Measurements from ENCODE around the gene NAV1.
A peak's percentile ranks its signal among the peaks of the same experiment; 100 is the strongest.
"Not testable (repeated sequence)": the region's sequence is repeated elsewhere in the genome, so short reads cannot be mapped to it uniquely, and the experiment has no call there.

Gene NAV1

DNA sequence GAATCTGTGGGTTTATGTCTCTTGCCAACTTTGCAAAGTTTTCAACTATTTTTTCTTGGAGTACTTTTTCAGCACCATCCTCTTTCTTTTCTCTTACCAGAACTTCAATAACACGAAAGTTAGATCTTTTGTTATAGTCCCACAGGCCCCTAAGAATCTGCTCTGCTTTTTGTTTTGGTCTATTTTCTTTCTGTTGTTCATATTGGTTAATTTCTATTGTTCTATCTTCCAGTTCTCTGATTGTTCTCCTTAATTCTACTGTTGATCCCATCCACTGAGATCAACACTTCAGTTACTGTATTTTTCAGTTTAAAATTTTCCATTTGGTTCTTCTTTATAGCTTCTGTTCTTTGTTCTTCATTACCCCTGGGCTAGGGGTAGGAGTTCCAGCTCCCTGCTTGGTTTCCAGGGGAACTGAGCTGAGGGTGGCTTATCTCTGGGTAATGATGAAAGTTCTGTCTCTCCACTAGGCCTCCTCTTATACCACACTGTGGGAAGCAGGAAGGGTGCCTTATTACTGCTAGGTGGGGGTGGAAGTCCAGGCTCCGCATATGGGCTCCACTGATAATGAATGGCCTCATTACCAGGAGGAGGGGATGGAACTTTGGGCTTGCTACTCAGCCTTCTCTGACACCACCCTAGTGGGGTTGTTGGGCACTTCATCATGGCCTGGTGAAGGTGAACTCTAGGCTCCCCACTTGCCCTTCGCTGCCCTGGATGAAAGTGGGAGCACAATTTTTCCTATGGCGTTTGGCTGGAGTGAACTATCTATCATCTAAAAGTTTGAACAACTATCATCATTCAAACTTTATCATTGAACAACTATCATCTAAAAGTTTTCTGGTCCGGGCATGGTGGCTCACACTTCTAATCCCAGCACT is 39.3 kb downstream of the NAV1 start:
- TF ChIP-seq POLR2A (IDR thresholded peaks at IDR 0.05; ENCODE audit: low read length), result no peak
- no peak for TF ChIP-seq GATA1 (IDR thresholded peaks at IDR 0.05; ENCODE audit: low read depth, low read length)

DNA sequence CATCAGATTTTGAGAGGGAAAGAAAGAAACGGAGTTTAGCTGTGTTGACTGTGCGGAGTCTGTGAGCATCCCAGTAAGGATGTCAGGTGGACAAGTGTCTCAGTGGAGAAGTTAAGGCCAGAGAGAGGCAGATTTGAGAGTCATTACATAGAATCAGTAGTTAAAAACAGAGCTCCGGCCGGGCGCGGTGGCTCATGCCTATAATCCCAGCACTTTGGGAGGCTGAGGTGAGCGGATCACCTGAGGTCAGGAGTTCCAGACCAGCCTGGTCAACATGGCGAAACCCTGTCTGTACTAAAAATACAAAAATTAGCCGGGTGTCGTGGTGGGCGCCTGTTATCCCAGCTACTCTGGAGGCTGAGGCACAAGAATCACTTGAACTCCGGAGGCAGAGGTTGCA is 42.4 kb downstream of the NAV1 start:
- not testable (repeated sequence) for DNase-seq

More for the DNA sequence above, 39.3 kb downstream of the NAV1 start:
- DNase-seq, result peak; percentile 20 to 67

DNA sequence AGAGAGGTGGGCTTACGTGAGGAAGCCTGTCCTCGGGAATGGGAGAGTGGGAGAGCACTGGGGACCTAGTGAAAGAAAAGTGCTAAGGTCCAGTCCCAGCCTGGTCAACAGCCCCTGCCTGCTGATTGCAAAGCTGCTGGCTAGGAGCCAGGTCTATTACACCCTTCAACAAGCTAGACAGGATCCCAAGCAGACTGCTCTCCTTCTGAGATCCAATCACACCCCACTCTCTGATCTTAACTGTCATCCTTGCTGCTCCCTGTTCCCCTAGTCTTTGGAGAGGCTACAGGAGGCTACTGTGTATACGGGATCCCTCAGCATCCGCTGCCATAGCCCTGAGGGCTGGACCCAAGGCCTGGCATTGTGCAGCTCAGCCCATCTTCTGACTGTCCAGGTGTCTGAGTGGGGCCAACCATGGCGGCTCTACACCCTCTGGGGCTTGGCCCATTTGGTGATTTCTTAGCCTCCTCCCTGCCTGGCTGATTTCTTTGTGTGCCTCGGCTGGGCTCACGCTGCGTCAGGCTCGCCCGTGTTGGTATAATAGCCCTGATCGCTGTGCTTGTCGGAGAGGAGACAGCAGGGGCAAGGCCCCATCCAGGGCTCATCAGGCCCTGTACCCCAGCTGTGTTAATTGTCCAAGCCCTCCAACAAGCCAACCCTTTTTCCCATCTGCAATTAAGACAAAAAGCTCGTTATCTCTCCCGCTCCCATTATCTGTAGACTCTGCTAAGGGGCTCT is 43.9 kb downstream of the NAV1 start:
- peak; percentile 9 to 14 for DNase-seq

DNA sequence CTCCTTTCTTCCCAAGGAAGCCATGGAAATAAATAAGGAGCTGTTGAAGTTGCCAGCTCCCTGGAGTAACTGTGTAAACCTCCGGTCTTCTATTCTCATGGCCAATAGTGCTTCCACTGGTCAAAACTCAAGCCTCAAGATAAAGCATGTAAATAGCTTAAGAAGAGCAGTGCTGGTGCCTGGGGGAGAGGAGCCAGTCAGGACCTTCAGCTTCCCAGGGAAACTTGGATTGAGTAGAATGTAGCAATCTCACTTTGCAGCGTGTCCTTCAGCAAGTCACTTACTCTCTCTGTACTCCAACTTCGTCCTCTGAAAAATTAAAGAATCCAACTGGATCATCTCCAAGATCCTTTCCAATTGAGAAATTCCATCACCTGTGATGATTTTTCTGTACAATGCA is 44.7 kb downstream of the NAV1 start:
- no peak for DNase-seq
- no peak for TF ChIP-seq POLR2A (IDR thresholded peaks at IDR 0.05; ENCODE audit: low read length)
- TF ChIP-seq GATA1 (IDR thresholded peaks at IDR 0.05; ENCODE audit: low read depth, low read length), result no peak

More for the DNA sequence above, 43.9 kb downstream of the NAV1 start:
- no peak for TF ChIP-seq POLR2A (IDR thresholded peaks at IDR 0.05; ENCODE audit: low read length)
- TF ChIP-seq GATA1 (IDR thresholded peaks at IDR 0.05; ENCODE audit: low read depth, low read length), result no peak

DNA sequence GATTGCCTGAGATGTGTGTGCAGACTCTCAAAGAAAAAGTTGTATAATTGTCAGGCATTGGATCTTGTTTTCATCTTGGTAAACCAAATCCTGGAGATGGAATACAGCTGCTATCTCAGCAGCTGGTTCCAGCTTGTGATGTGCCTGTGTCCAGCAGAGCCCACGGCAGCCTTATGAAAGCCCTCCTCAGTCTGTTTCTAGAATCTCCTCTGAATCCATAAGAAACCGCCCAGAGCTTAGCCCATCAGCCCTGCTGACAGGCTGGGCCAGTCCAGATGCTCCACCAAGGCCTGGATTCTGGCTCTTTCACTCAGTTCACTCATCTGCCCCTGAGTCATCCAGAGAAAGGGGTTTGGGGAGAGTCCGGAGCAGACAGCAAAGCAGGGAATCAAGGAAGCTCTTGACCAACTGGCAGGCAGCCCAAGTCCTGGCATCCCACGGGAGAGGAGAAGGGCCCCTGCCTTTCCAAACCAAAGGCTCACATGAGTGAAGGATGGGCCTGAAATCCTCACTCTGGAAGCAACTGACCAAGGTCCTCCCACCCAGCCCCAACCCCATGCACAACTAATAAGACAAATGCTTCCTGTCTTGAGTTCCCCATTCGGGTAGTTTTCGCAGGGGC is 45.7 kb downstream of the NAV1 start:
- DNase-seq, result no peak
- TF ChIP-seq POLR2A (IDR thresholded peaks at IDR 0.05; ENCODE audit: low read length), result no peak
- TF ChIP-seq GATA1 (IDR thresholded peaks at IDR 0.05; ENCODE audit: low read depth, low read length), result no peak

DNA sequence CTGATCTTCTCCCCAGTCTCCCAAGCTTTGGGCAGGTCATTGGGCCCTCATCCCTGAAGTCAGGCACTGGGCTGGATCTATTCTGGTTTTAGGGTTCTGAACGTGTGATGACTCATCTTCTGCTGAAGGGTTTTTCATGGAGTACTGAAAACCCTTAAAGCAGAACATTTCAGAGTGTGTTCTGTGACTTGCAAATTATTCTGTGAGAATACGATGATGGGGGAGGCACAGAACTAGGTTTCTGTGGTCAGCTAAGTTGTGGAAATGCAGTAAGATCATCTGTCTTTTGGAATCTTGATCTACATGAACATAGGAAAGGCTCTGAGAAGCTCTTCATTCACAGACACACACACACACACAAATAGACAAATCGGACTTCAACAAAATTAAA is 46.2 kb downstream of the NAV1 start:
- no peak for DNase-seq
- TF ChIP-seq POLR2A (IDR thresholded peaks at IDR 0.05; ENCODE audit: low read length) (no peak), GATA1 (IDR thresholded peaks at IDR 0.05; ENCODE audit: low read depth, low read length) (no peak)

DNA sequence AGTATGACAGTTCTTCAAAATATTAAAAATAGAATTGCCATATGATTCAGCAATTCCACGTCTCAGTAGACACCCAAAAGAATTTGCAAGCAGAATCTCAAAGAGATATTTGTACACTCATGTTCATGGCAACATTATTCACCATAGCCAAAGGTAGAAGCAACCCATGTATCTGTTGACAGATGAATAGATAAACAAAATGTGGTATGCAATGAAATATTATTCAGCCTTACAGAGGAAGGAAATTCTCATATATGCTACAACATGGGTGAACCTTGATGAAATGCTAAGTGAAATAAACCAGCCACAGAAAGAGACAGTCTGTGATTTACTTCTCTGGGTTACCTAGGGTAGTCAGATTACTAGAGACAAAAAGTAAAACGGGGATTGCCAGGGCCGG is 47.0 kb downstream of the NAV1 start:
- TF ChIP-seq POLR2A (IDR thresholded peaks at IDR 0.05; ENCODE audit: low read length) (no peak), GATA1 (IDR thresholded peaks at IDR 0.05; ENCODE audit: low read depth, low read length) (no peak)
- no peak for DNase-seq

DNA sequence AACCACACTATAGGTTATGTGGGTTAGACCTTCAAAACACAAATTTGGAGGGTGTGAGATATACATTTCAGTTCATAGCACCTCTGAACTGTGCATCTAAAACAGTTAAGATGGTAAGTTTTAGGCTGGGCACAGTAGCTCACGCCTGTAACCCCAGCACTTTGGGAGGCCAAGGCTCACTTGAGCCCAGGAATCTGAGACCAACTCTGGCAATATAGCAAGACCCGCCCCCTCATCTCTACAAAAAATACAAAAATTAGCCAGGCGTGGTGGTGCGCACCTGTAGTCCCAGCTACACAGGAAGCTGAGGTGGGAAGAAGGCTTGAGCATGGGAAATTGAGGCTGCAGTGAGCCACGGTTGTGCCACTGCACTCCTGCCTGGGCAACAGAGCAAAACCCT is 47.9 kb downstream of the NAV1 start:
- DNase-seq, result no peak
- TF ChIP-seq POLR2A (IDR thresholded peaks at IDR 0.05; ENCODE audit: low read length) (no peak), GATA1 (IDR thresholded peaks at IDR 0.05; ENCODE audit: low read depth, low read length) (no peak)

DNA sequence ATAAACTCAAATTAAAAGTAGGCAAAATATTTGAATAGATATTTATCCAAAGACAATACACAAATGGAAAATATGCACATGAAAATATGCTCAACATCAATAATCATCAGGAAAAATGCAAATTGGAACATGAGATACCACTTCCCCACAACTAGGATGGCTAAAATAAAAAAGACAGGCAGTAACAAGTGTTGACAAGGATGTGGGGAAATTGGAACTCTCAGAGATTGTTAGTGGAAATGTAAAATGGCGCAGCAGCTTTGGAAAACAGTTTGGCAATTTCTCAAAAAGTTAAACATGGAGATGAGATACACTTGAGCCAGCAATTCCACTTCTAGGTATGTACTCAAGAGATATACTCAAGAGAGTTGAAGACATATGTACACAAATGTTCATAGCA is 48.8 kb downstream of the NAV1 start:
- no peak for DNase-seq
- TF ChIP-seq GATA1 (IDR thresholded peaks at IDR 0.05; ENCODE audit: low read depth, low read length) (no peak), POLR2A (IDR thresholded peaks at IDR 0.05; ENCODE audit: low read length) (no peak)
